SK-N-SH (cell line): Measurements from ENCODE around the gene RPH3AL. TPM values are rescaled to one million over a fixed set of nuclear protein-coding genes. Genes with fewer than 3 reads are reported as not detected.

ENCODE experiments used
- CTCF ChIA-PET: fragments of 300-600, 350-600 bp; formaldehyde crosslinking; extraction: SDS; loops from one replicate; lab custom pipeline; 2021; lab: Yijun Ruan, JAX
- POLR2A ChIA-PET: fragments of 350-600 bp; sonication (Branson Sonifier 250); formaldehyde crosslinking; extraction: SDS; loops from one replicate; lab custom pipeline; 2020; ENCODE audit warnings: antibody characterized with exemption, inconsistent platforms; lab: Yijun Ruan, JAX
- DNase-seq: peaks from one replicate; pipeline ENCODE4 v3.0.0; 2012
- H2AFZ ChIP-seq: fragments of 200-600 bp; sonication (generic); 2 replicates; pipeline ENCODE4 v1.8.1; 2016; ENCODE audit warnings: antibody characterized with exemption, mild to moderate bottlenecking, low read depth
- H3F3A ChIP-seq: fragments of 200-600 bp; sonication (generic); replicated peaks from 2 replicates; pipeline ENCODE3; 2016; ENCODE audit warnings: antibody characterized with exemption, mild to moderate bottlenecking; ENCODE audit not compliant: insufficient read depth
- H3K27ac ChIP-seq, 2 experiments: fragments of 200-500 bp in 1 of 2; fragments of 200-600 bp in 1 of 2; sonication (Bioruptor generic) in 1 of 2; sonication (generic), shearing (Covaris generic) in 1 of 2; 2 replicates each; pipeline versions ENCODE4 v1.5.1 to v1.6.1; 2014 to 2016; ENCODE audit warnings: low read depth in 2 of 2, inconsistent platforms in 1 of 2, low read length in 1 of 2, mild to moderate bottlenecking in 1 of 2, mixed read lengths in 1 of 2
- H3K27me3 ChIP-seq: fragments of 200-600 bp; sonication (generic), shearing (Covaris generic); 2 replicates; pipeline ENCODE4 v1.6.1; 2016; ENCODE audit warnings: mixed run types; ENCODE audit not compliant: insufficient read depth
- H3K36me3 ChIP-seq, 2 experiments: fragments of 200-500 bp in 1 of 2; fragments of 200-600 bp in 1 of 2; sonication (Bioruptor generic) in 1 of 2; sonication (generic) in 1 of 2; replicated peaks in 1 of 2; 2 replicates each; pipeline versions ENCODE3 to v1.5.1; 2014 to 2016; ENCODE audit warnings: low read length in 1 of 2, mild to moderate bottlenecking in 1 of 2; ENCODE audit not compliant: insufficient read depth in 2 of 2, control insufficient read depth in 1 of 2
- H3K4me1 ChIP-seq, 2 experiments: fragments of 200-500 bp in 1 of 2; fragments of 200-600 bp in 1 of 2; sonication (Bioruptor generic) in 1 of 2; sonication (generic), shearing (Covaris generic) in 1 of 2; 2 replicates each; pipeline versions ENCODE4 v1.5.1 to v1.6.1; 2014 to 2016; ENCODE audit warnings: low read depth in 1 of 2, low read length in 1 of 2, mixed run types in 1 of 2; ENCODE audit not compliant: insufficient read depth in 2 of 2, control insufficient read depth in 1 of 2
- H3K4me2 ChIP-seq: fragments of 200-600 bp; sonication (generic), shearing (Covaris generic); 2 replicates; pipeline ENCODE4 v1.6.1; 2017; ENCODE audit warnings: mixed run types
- H3K4me3 ChIP-seq, 2 experiments: fragments of 200-500 bp in 1 of 2; fragments of 200-600 bp in 1 of 2; sonication (Bioruptor generic) in 1 of 2; sonication (generic), shearing (Covaris generic) in 1 of 2; 2 replicates each; pipeline versions ENCODE4 v1.5.1 to v1.8.1; 2014 to 2016; ENCODE audit warnings: low read depth in 2 of 2, inconsistent platforms in 1 of 2, low read length in 1 of 2, mild to moderate bottlenecking in 1 of 2, mixed read lengths in 1 of 2, moderate library complexity in 1 of 2
- H3K79me2 ChIP-seq: fragments of 200-600 bp; sonication (generic); 2 replicates; pipeline ENCODE4 v1.8.1; 2017; ENCODE audit warnings: mild to moderate bottlenecking; ENCODE audit not compliant: insufficient read depth
- H3K9ac ChIP-seq: fragments of 200-600 bp; sonication (generic); 2 replicates; pipeline ENCODE4 v1.6.1; 2017; ENCODE audit warnings: mixed run types
- H3K9me2 ChIP-seq: fragments of 200-600 bp; sonication (generic); 2 replicates; pipeline ENCODE4 v1.6.1; 2017; ENCODE audit warnings: mixed run types
- H3K9me3 ChIP-seq: fragments of 200-600 bp; sonication (generic); 2 replicates; pipeline ENCODE4 v1.6.1; 2017; ENCODE audit warnings: mixed run types, mild to moderate bottlenecking, moderate library complexity
- H4K20me1 ChIP-seq: fragments of 200-600 bp; sonication (generic); 2 replicates; pipeline ENCODE4 v1.6.1; 2017; ENCODE audit warnings: mild to moderate bottlenecking, mixed run types; ENCODE audit not compliant: insufficient read depth
- CTCF ChIP-seq: fragments of 200-600 bp; sonication (generic); IDR thresholded peaks from 2 replicates; pipeline ENCODE4 v1.6.1; 2017; ENCODE audit warnings: antibody characterized with exemption, mild to moderate bottlenecking, moderate library complexity
- FOSL2 ChIP-seq: IDR thresholded peaks from 2 replicates; pipeline ENCODE4 v1.4.0; 2012; ENCODE audit warnings: low read depth, mild to moderate bottlenecking, moderate library complexity, borderline replicate concordance
- FOXM1 ChIP-seq: IDR thresholded peaks from 2 replicates; pipeline ENCODE4 v1.4.0; 2012; ENCODE audit warnings: low read depth, mild to moderate bottlenecking
- NRF1 ChIP-seq: IDR thresholded peaks from 2 replicates; pipeline ENCODE4 v1.6.1; 2012; ENCODE audit warnings: low read depth, mild to moderate bottlenecking, low read length
- REST ChIP-seq: IDR thresholded peaks from 2 replicates; pipeline ENCODE4 v1.6.1; 2012; ENCODE audit warnings: mild to moderate bottlenecking, low read depth, low read length, moderate library complexity
- SIN3A ChIP-seq: IDR thresholded peaks from 2 replicates; pipeline ENCODE4 v1.6.1; 2012; ENCODE audit warnings: low read depth, mild to moderate bottlenecking, low read length, moderate library complexity, borderline replicate concordance
- TCF12 ChIP-seq: IDR thresholded peaks from 2 replicates; pipeline ENCODE4 v1.4.0; 2012
- YY1 ChIP-seq: IDR thresholded peaks from 2 replicates; pipeline ENCODE4 v1.4.0; 2012; ENCODE audit warnings: low read depth, mild to moderate bottlenecking
- WGBS: methylation state at CpG from one replicate; pipeline ENCODE4 v1.1.6; 2017; ENCODE audit warnings: low lambda C conversion rate; 5-methylcytosine and 5-hydroxymethylcytosine counted together
- polyA plus RNA-seq, 3 experiments: library from polyadenylated mRNA; depleted of rRNA; stranded (reverse); fragments of >200 nt; gene quantifications; 2 replicates each; pipeline ENCODE4 v1.2.3, GENCODE V29; 2012

Gene RPH3AL
- polyA plus RNA-seq, 1 of the 3 experiments (the other 2 are of a cell fraction), result 2.9 TPM

GRCh38 chr17:335691-336090 is 16.9 kb downstream of the RPH3AL start:
- Histone ChIP-seq H3K79me2 (no peaks in the 10 kb centered on the region), H3F3A (no peaks in the 10 kb centered on the region), H3K36me3 (no peaks in the 10 kb centered on the region), H3K4me3 (no peak overlapping the region), H2AFZ (no peak overlapping the region), H3K4me2 (no peak overlapping the region), H3K27ac (no peak overlapping the region), H4K20me1 (no peaks in the 10 kb centered on the region), H3K9me3 (no peaks in the 10 kb centered on the region), H3K9ac (no peak overlapping the region), H3K27me3 (no peaks in the 10 kb centered on the region), H3K4me1 (peaks cover 0 to 11% of the 10 kb centered on the region in 2 experiments; a peak in 1 of 4 replicates), H3K9me2 (no peaks in the 10 kb centered on the region)
- ChIA-PET POLR2A (no interaction called here), CTCF (no interaction called here)
- no peak for DNase-seq
- TF ChIP-seq TCF12 (no peak), FOSL2 (no peak), REST (no peak), FOXM1 (no peak)
- 70% methylated on average over 10 of the region's 12 CpGs for WGBS

- WGBS, result 86% methylated on average over 26 of the region's 28 CpGs
- no peak overlapping the region for H2AFZ ChIP-seq
- H3K27ac ChIP-seq, result no peak overlapping the region
- no peaks in the 10 kb centered on the region for H3K27me3 ChIP-seq
- no peak overlapping the region for H3K4me3 ChIP-seq
- H3K79me2 ChIP-seq, result no peaks in the 10 kb centered on the region
- H3K9ac ChIP-seq, result no peak overlapping the region
- H4K20me1 ChIP-seq, result no peaks in the 10 kb centered on the region
- no peak for TF ChIP-seq YY1
- no peak for TF ChIP-seq NRF1
- no peak for TF ChIP-seq CTCF
- TF ChIP-seq REST, result no peak
- no peak for TF ChIP-seq SIN3A
- H3F3A ChIP-seq, result no peaks in the 10 kb centered on the region
- DNase-seq, result no peak
- POLR2A ChIA-PET, result no interaction called here
- H3K4me1 ChIP-seq, result peaks cover 0 to 11% of the 10 kb centered on the region in 2 experiments; a peak in 1 of 4 replicates
- no peaks in the 10 kb centered on the region for H3K36me3 ChIP-seq
- H3K4me2 ChIP-seq, result no peak overlapping the region
- H3K9me3 ChIP-seq, result no peaks in the 10 kb centered on the region
- H3K9me2 ChIP-seq, result no peaks in the 10 kb centered on the region
- CTCF ChIA-PET, result no interaction called here
Observed at GRCh38 chr17:334974-335481, 17.6 kb downstream of the RPH3AL start.
